HL-60 (cell line): ENCODE data around the gene KHSRP.
A peak's percentile ranks its signal among the peaks of the same experiment; 100 is the strongest.

ENCODE experiments used
- DNase-seq, 2 experiments: peaks; one replicate each; pipeline ENCODE4 v3.0.0-alpha.2; 2010 to 2020; ENCODE audit warnings: low read depth in 1 of 2, low spot score in 1 of 2
- H3K27ac ChIP-seq: fragments of 250-450 bp; sonication (Bioruptor Pico); replicated peaks from 2 replicates; pipeline ENCODE4 v1.5.1; 2020; ENCODE audit warnings: mild to moderate bottlenecking, moderate library complexity
- H3K27me3 ChIP-seq: fragments of 250-450 bp; sonication (Bioruptor Pico); 2 replicates; pipeline ENCODE4 v1.5.1; 2021; ENCODE audit warnings: mild to moderate bottlenecking, moderate library complexity; ENCODE audit not compliant: insufficient read depth, poor library complexity, severe bottlenecking
- H3K4me3 ChIP-seq: replicated peaks from 2 replicates; pipeline ENCODE4 v1.5.1; 2011; ENCODE audit warnings: mild to moderate bottlenecking, control low read depth, low read length; ENCODE audit not compliant: insufficient read depth
- CTCF ChIP-seq: IDR thresholded peaks from one replicate; pipeline ENCODE4 v1.5.1; 2011; ENCODE audit warnings: low read length, control low read depth, inconsistent platforms; ENCODE audit not compliant: insufficient read depth
- GABPA ChIP-seq: IDR thresholded peaks from 2 replicates; pipeline ENCODE4 v1.6.1; 2012; ENCODE audit warnings: low read depth
- POLR2AphosphoS5 ChIP-seq: IDR thresholded peaks from 2 replicates; pipeline ENCODE4 v1.6.1; 2012; ENCODE audit warnings: low read depth
- SPI1 ChIP-seq: IDR thresholded peaks from 2 replicates; pipeline ENCODE4 v1.6.1; 2012; ENCODE audit warnings: low read depth, mild to moderate bottlenecking, borderline replicate concordance
- TF ChIP-seq, protein P1 (sequence below): IDR thresholded peaks from 2 replicates; pipeline ENCODE4 v1.6.1; 2012; ENCODE audit warnings: low read depth; ENCODE audit not compliant: insufficient replicate concordance

Gene KHSRP

GRCh38 chr19:6393983-6394412, 30.6 kb downstream of the KHSRP start:
- DNase-seq, result peak in 1 of 2 experiments; percentile 75
- Histone ChIP-seq H3K4me3 (peak overlapping the region; percentile 98), H3K27me3 (no peaks in the 10 kb centered on the region), H3K27ac (peak overlapping the region; percentile 83)
- TF ChIP-seq, protein P1, sequence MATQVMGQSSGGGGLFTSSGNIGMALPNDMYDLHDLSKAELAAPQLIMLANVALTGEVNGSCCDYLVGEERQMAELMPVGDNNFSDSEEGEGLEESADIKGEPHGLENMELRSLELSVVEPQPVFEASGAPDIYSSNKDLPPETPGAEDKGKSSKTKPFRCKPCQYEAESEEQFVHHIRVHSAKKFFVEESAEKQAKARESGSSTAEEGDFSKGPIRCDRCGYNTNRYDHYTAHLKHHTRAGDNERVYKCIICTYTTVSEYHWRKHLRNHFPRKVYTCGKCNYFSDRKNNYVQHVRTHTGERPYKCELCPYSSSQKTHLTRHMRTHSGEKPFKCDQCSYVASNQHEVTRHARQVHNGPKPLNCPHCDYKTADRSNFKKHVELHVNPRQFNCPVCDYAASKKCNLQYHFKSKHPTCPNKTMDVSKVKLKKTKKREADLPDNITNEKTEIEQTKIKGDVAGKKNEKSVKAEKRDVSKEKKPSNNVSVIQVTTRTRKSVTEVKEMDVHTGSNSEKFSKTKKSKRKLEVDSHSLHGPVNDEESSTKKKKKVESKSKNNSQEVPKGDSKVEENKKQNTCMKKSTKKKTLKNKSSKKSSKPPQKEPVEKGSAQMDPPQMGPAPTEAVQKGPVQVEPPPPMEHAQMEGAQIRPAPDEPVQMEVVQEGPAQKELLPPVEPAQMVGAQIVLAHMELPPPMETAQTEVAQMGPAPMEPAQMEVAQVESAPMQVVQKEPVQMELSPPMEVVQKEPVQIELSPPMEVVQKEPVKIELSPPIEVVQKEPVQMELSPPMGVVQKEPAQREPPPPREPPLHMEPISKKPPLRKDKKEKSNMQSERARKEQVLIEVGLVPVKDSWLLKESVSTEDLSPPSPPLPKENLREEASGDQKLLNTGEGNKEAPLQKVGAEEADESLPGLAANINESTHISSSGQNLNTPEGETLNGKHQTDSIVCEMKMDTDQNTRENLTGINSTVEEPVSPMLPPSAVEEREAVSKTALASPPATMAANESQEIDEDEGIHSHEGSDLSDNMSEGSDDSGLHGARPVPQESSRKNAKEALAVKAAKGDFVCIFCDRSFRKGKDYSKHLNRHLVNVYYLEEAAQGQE, result no peak
- TF ChIP-seq SPI1 (no peak), POLR2AphosphoS5 (no peak), CTCF (no peak), GABPA (no peak)

- DNase-seq, result peak; percentile 92
- H3K27ac ChIP-seq, result peak within 1 kb of the TSS; percentile 83
- no peaks in the 10 kb centered on the region for H3K27me3 ChIP-seq
- TF ChIP-seq POLR2AphosphoS5 (peak; percentile 34; the same call in 1 of the 2 replicates), CTCF (no peak), GABPA (peak; percentile 86)
- peak within 1 kb of the TSS; percentile 98 for H3K4me3 ChIP-seq
Observed at GRCh38 chr19:6393074-6393982, 31.3 kb downstream of the KHSRP start, which contains the start of gene GTF2F1. Gene GTF2F1, minus strand, starts transcription at chr19:6393164. Its CDS starts 169 bp downstream, at chr19:6392995.

DNA sequence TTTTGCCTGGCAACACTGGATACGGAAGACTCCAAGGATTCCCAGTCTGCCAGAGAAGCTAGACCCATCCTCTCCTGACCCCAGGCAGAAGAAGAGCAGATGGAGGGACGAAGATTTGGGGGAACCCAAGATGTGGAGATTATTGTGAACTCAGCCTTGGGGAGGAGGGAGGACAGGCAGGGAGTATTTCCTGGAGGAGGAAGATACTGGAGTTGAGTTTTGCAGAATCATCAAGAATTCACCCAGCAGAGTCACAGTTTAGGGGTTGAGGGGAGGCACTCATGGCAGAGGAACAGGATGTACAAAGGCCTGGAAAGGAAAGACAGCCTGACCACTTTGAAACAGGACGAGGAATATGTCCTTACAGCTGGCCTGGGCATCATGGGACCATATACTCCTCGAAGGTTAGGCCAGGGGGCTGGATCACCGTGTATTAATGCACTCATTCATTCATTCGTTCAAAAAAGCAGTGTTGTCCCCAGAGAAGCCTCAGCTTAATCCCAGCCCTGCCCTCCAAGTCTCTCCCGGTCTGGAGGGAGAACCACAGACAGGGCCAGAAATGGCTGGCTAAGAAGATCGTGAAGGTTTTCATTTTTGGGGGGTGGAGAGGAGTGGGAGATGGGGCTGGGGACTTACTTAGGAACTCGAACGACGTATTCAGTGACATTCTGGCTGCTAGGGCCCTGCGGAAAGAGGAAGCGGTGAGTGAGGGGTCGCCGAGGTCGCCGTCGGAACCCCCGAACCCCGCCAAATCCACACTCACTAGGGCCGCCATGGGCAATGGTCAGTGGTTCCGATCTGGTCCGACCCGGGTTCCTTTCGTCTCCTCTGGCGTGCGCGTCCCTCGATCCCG, 32.2 kb downstream of the KHSRP start:
- H3K27me3 ChIP-seq, result no peaks in the 10 kb centered on the region
- peak; percentile 43; the same call in 1 of the 2 replicates for TF ChIP-seq SPI1
- TF ChIP-seq CTCF, result no peak
- no peak for TF ChIP-seq POLR2AphosphoS5
- TF ChIP-seq GABPA, result no peak
- peak overlapping the region; percentile 83 for H3K27ac ChIP-seq
- no peak for DNase-seq
- peak overlapping the region; percentile 98 for H3K4me3 ChIP-seq

- Histone ChIP-seq H3K4me3 (no peak overlapping the region), H3K27ac (no peak overlapping the region), H3K27me3 (no peaks in the 10 kb centered on the region)
- no peak for DNase-seq
- TF ChIP-seq POLR2AphosphoS5, result no peak
- no peak for TF ChIP-seq CTCF
- TF ChIP-seq, protein P1, result no peak
- TF ChIP-seq SPI1, result no peak
- TF ChIP-seq GABPA, result no peak
Observed at GRCh38 chr19:6387372-6387771, 37.2 kb downstream of the KHSRP start.
